ENCODE results near the gene P2RX7. TPM values are rescaled to one million over a fixed set of nuclear protein-coding genes. Genes with fewer than 3 reads are reported as not detected.

P2RX7 gene
- total and polyA plus RNA-seq, 9 of the 15 experiments (the other 6 are each of a cell fraction or from before 2014, with no cell fraction given): 0.04 to 0.65 (median 0.30) TPM

DNA sequence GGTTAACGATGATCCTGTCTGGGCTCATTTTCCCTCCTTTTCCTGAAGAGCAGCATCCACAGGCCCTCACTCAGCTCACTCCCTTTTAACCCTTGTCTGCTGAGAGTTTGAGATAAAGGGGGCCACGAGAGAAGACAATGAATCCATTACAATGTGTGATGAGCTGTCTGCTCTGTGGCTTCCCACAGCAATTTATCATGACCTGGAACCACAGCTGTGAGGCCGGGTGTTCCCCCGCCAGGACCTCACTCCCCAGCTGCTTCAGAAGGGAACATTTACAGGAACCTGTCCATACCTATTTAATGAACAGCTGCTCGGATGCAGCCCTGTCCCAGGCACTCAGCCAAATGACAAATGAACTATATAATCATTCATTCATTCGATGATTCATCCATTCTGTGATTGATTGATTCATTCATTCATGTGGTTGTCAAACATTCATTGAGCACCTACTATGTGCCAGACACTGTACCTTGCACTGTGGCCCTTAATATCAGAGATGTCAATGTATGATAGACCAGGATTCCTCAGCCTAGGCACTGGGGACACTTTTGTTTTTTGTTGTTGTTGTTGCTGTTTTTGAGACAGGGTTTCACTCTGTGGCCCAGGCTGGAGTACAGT lies 18.5 kb upstream of the P2RX7 start (continued):
- TF ChIP-seq SAFB (IDR thresholded peaks at IDR 0.05; ENCODE audit: borderline replicate concordance, low read depth, low read length): no peak
- TF ChIP-seq ARID1B (IDR thresholded peaks at IDR 0.05): peak; percentile 9; the same call in 1 of the 2 replicates
- TF ChIP-seq PCBP1 (IDR thresholded peaks at IDR 0.05; ENCODE audit: low read depth, low read length, poor library complexity, severe bottlenecking): no peak
- no peak for TF ChIP-seq RB1 (IDR thresholded peaks at IDR 0.05; ENCODE audit: low read depth)
- TF ChIP-seq, protein P1, sequence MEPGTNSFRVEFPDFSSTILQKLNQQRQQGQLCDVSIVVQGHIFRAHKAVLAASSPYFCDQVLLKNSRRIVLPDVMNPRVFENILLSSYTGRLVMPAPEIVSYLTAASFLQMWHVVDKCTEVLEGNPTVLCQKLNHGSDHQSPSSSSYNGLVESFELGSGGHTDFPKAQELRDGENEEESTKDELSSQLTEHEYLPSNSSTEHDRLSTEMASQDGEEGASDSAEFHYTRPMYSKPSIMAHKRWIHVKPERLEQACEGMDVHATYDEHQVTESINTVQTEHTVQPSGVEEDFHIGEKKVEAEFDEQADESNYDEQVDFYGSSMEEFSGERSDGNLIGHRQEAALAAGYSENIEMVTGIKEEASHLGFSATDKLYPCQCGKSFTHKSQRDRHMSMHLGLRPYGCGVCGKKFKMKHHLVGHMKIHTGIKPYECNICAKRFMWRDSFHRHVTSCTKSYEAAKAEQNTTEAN (CRISPR knock-in tag; IDR thresholded peaks at IDR 0.05): no peak
- TF ChIP-seq MEIS2 (IDR thresholded peaks at IDR 0.05; ENCODE audit: partially characterized antibody): peak; percentile 84
- no peak for TF ChIP-seq ZNF212 (CRISPR knock-in tag; IDR thresholded peaks at IDR 0.05)
- no peak for TF ChIP-seq PPARD (CRISPR knock-in tag; IDR thresholded peaks at IDR 0.05)
- TF ChIP-seq ZNF121 (CRISPR knock-in tag; conservative IDR thresholded peaks at IDR 0.05): no peak
- TF ChIP-seq, protein P2, sequence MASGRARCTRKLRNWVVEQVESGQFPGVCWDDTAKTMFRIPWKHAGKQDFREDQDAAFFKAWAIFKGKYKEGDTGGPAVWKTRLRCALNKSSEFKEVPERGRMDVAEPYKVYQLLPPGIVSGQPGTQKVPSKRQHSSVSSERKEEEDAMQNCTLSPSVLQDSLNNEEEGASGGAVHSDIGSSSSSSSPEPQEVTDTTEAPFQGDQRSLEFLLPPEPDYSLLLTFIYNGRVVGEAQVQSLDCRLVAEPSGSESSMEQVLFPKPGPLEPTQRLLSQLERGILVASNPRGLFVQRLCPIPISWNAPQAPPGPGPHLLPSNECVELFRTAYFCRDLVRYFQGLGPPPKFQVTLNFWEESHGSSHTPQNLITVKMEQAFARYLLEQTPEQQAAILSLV (tag; IDR thresholded peaks at IDR 0.05): no peak
- TF ChIP-seq KLF13 (tag; IDR thresholded peaks at IDR 0.05; ENCODE audit: borderline replicate concordance, low read depth): no peak
- no peak for TF ChIP-seq CCNT2 (IDR thresholded peaks at IDR 0.05; ENCODE audit: borderline replicate concordance, extremely low read depth, insufficient read length, low read depth, low read length)
- TF ChIP-seq TRIM24 (IDR thresholded peaks at IDR 0.05): 0 out of 4 replicates have a peak, but pooled peaks of 1 of the 2 experiments have one; percentile 29
- TF ChIP-seq, protein P3, sequence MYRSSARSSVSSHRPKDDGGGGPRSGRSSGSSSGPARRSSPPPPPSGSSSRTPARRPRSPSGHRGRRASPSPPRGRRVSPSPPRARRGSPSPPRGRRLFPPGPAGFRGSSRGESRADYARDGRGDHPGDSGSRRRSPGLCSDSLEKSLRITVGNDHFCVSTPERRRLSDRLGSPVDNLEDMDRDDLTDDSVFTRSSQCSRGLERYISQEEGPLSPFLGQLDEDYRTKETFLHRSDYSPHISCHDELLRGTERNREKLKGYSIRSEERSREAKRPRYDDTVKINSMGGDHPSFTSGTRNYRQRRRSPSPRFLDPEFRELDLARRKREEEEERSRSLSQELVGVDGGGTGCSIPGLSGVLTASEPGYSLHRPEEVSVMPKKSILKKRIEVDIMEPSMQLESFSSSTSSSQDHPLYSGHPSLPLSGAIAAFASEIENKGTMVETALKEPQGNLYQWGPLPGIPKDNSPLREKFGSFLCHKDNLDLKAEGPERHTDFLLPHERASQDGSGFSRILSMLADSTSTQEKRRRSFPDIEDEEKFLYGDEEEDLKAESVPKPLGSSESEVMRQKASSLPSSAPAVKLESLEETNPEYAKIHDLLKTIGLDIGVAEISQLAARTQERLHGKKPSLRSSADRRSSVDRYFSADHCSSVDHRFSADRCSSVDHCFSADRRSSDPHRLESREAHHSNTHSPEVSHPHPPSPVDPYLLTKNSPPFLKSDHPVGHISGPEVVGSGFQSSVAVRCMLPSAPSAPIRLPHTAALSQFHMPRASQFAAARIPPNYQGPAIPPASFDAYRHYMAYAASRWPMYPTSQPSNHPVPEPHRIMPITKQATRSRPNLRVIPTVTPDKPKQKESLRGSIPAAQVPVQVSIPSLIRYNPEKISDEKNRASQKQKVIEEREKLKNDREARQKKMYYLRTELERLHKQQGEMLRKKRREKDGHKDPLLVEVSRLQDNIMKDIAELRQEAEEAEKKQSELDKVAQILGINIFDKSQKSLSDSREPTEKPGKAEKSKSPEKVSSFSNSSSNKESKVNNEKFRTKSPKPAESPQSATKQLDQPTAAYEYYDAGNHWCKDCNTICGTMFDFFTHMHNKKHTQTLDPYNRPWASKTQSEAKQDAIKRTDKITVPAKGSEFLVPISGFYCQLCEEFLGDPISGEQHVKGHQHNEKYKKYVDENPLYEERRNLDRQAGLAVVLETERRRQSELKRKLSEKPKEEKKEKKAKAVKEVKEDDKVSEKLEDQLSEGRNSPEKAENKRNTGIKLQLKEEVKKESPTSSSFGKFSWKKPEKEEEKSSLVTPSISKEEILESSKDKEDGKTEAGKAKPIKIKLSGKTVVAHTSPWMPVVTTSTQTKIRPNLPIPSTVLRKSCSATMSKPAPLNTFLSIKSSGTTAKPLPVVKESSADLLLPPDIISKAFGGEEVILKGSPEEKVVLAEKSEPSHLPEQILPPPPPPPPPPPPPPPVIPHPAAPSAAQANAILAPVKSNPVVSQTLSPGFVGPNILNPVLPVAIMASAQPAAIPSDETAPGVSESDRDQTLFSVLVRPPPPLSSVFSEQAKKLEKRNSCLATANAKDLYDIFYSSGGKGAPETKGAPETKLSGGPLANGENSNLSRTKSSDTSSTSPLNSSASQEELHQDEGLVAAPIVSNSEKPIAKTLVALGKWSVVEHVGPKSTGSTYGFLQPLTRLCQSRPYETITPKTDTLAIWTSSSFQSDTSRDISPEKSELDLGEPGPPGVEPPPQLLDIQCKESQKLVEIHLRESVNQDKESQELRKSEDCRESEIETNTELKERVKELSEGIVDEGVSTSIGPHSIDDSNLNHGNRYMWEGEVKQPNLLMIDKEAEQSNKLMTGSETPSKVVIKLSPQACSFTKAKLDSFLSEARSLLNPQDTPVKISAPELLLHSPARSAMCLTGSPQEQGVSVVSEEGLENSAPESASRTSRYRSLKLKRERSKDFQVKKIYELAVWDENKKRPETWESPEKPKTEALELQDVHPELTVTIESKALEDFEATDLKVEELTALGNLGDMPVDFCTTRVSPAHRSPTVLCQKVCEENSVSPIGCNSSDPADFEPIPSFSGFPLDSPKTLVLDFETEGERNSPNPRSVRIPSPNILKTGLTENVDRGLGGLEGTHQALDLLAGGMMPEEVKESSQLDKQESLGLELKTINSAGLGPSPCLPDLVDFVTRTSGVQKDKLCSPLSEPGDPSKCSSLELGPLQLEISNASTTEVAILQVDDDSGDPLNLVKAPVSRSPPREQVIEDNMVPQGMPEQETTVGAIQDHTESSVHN (IDR thresholded peaks at IDR 0.05; ENCODE audit: borderline replicate concordance in 1 of 2, low read depth in 1 of 2): no peak
- peak; percentile 59 for TF ChIP-seq FOSL1 (tag; conservative IDR thresholded peaks at IDR 0.05)
- TF ChIP-seq SOX6 (IDR thresholded peaks at IDR 0.05): peak; percentile 94
- no peak for TF ChIP-seq RBM25 (IDR thresholded peaks at IDR 0.05; ENCODE audit: low read depth, low read length, severe bottlenecking)
